ENCODE measurements around the gene ANKRD40. TPM values are rescaled to one million over a fixed set of nuclear protein-coding genes. Genes with fewer than 3 reads are reported as not detected.
A peak's percentile ranks its signal among the peaks of the same experiment; 100 is the strongest.

ANKRD40 gene
- total and polyA plus RNA-seq, 12 donors, result 14.9 to 46.4 (median 36.1) TPM

GRCh38 chr17:50683434-50684287 is 24.1 kb downstream of the ANKRD40 start:
- H3K27me3 ChIP-seq, result no peaks in the 10 kb centered on the region
- no peak for TF ChIP-seq CTCF (IDR thresholded peaks at IDR 0.05)
- TF ChIP-seq POLR2A (IDR thresholded peaks at IDR 0.05), result no peak
- WGBS, 4 donors, result 91 to 96% (median 93%) methylated on average over 15 to 28 of the region's 28 CpGs
- H3K4me3 ChIP-seq, result no peak overlapping the region
- H3K36me3 ChIP-seq (replicated peaks in 1 of 2), result peaks cover 0 to under 1% of the 10 kb centered on the region in 2 donors
- no peaks in the 10 kb centered on the region for H3K9me3 ChIP-seq (replicated peaks in 1 of 3)
- peaks cover 30 to 50% of the 10 kb centered on the region in 2 donors for H3K4me1 ChIP-seq (replicated peaks in 1 of 2)
- peak in 3 of 7 donors; percentile 18 to 32 (median 26) for DNase-seq
- H3K27ac ChIP-seq, result peak overlapping the region in 4 of 5 donors; percentile 42 to 87 (median 79)
- intact Hi-C loops (cut with DNase I), result loop anchor here in 1 of 2 donors (5.0 kb wide), 1 partner anchor 51 kb away; the partner anchor contains the start of gene ABCC3

GRCh38 chr17:50682938-50683337 is 24.8 kb downstream of the ANKRD40 start:
- intact Hi-C loops (cut with DNase I), result loop anchor here in 1 of 2 donors (5.0 kb wide), 1 partner anchor 51 kb away; the partner anchor contains the start of gene ABCC3
- no peaks in the 10 kb centered on the region for H3K27me3 ChIP-seq
- H3K36me3 ChIP-seq (replicated peaks in 1 of 2), result peaks cover 0 to 3% of the 10 kb centered on the region in 2 donors
- WGBS, 4 donors, result 65 to 80% (median 79%) methylated on average over 2 to 3 of the region's 3 CpGs
- peaks cover 30 to 44% of the 10 kb centered on the region in 2 donors for H3K4me1 ChIP-seq (replicated peaks in 1 of 2)
- H3K4me3 ChIP-seq, result no peak overlapping the region
- H3K9me3 ChIP-seq (replicated peaks in 1 of 3), result no peaks in the 10 kb centered on the region
- peak overlapping the region; percentile 42 to 87 (median 76) for H3K27ac ChIP-seq
- TF ChIP-seq POLR2A (IDR thresholded peaks at IDR 0.05) (no peak), CTCF (IDR thresholded peaks at IDR 0.05) (no peak)
- peak in 6 of 7 donors; percentile 56 to 82 (median 74) for DNase-seq

GRCh38 chr17:50682441-50682840 is 25.3 kb downstream of the ANKRD40 start:
- peaks cover 27 to 39% of the 10 kb centered on the region in 2 donors for H3K4me1 ChIP-seq (replicated peaks in 1 of 2)
- DNase-seq, result peak in 2 of 7 donors; percentile 11 to 16
- intact Hi-C loops (cut with DNase I), result loop anchor here in 1 of 2 donors (5.0 kb wide), 1 partner anchor 50 kb away; the partner anchor contains the start of gene ABCC3
- 75 to 92% (median 88%) methylated on average over 3 of the region's 3 CpGs for WGBS, 4 donors
- no peaks in the 10 kb centered on the region for H3K9me3 ChIP-seq (replicated peaks in 1 of 3)
- no peak overlapping the region for H3K4me3 ChIP-seq
- H3K36me3 ChIP-seq (replicated peaks in 1 of 2), result peaks cover 0 to 3% of the 10 kb centered on the region in 2 donors
- TF ChIP-seq CTCF (IDR thresholded peaks at IDR 0.05), result no peak
- TF ChIP-seq POLR2A (IDR thresholded peaks at IDR 0.05), result no peak
- no peaks in the 10 kb centered on the region for H3K27me3 ChIP-seq
- H3K27ac ChIP-seq, result peak overlapping the region; percentile 42 to 87 (median 76)
